ENCODE measurements around the gene SPEF2.

GRCh38 chr5:35810601-35811000 is 192.9 kb downstream of the SPEF2 start:
- TF ChIP-seq, protein P1, sequence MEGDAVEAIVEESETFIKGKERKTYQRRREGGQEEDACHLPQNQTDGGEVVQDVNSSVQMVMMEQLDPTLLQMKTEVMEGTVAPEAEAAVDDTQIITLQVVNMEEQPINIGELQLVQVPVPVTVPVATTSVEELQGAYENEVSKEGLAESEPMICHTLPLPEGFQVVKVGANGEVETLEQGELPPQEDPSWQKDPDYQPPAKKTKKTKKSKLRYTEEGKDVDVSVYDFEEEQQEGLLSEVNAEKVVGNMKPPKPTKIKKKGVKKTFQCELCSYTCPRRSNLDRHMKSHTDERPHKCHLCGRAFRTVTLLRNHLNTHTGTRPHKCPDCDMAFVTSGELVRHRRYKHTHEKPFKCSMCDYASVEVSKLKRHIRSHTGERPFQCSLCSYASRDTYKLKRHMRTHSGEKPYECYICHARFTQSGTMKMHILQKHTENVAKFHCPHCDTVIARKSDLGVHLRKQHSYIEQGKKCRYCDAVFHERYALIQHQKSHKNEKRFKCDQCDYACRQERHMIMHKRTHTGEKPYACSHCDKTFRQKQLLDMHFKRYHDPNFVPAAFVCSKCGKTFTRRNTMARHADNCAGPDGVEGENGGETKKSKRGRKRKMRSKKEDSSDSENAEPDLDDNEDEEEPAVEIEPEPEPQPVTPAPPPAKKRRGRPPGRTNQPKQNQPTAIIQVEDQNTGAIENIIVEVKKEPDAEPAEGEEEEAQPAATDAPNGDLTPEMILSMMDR (conservative IDR thresholded peaks at IDR 0.05; ENCODE audit: low read length): no peak
- TF ChIP-seq EZH2phosphoT487 (IDR thresholded peaks at IDR 0.05; ENCODE audit: borderline replicate concordance, low read depth, low read length): no peak
